ENCODE results near the gene APOL5. TPM values are rescaled to one million over a fixed set of nuclear protein-coding genes. Genes with fewer than 3 reads are reported as not detected.

APOL5 gene
- total RNA-seq, 1 donor from 2014 or later, result not detected

GRCh38 chr22:35686298-35686697 lies 31.4 kb upstream of the APOL5 start:
- DNase-seq, result no peak
- Mint-ChIP-seq H3K27ac (ENCODE audit: unreplicated experiment) (no peak overlapping the region), H3K9me3 (ENCODE audit: unreplicated experiment) (peaks cover 2% of the 10 kb centered on the region), H3K36me3 (ENCODE audit: unreplicated experiment) (no peaks in the 10 kb centered on the region), H3K4me3 (ENCODE audit: unreplicated experiment) (no peak overlapping the region), H3K4me1 (ENCODE audit: low read depth, unreplicated experiment) (no peaks in the 10 kb centered on the region), H3K27me3 (ENCODE audit: unreplicated experiment) (no peaks in the 10 kb centered on the region)
- TF ChIP-seq, protein P1, sequence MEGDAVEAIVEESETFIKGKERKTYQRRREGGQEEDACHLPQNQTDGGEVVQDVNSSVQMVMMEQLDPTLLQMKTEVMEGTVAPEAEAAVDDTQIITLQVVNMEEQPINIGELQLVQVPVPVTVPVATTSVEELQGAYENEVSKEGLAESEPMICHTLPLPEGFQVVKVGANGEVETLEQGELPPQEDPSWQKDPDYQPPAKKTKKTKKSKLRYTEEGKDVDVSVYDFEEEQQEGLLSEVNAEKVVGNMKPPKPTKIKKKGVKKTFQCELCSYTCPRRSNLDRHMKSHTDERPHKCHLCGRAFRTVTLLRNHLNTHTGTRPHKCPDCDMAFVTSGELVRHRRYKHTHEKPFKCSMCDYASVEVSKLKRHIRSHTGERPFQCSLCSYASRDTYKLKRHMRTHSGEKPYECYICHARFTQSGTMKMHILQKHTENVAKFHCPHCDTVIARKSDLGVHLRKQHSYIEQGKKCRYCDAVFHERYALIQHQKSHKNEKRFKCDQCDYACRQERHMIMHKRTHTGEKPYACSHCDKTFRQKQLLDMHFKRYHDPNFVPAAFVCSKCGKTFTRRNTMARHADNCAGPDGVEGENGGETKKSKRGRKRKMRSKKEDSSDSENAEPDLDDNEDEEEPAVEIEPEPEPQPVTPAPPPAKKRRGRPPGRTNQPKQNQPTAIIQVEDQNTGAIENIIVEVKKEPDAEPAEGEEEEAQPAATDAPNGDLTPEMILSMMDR (IDR thresholded peaks at IDR 0.05; ENCODE audit: partially characterized antibody, unreplicated experiment), result no peak

DNA sequence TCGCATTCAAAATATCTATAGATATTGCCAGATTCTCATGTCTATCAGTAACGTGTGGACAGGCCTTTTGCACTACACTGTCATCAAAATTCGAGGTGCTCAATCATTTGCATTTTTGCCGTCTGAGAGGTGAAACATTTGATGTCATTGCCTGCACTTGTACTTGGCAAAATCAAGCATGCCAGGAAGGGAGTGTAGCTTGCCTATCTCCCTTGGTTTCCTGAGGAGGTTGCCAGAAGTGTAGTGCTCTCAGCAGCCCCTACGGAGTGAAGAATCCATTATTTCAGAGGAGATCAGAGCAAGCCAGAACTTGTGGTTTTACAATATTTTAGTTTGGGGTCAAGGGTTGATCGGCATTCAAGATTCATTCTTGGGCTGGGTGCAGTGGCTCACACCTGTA lies 30.2 kb upstream of the APOL5 start:
- Mint-ChIP-seq H3K36me3 (ENCODE audit: unreplicated experiment) (no peaks in the 10 kb centered on the region), H3K27me3 (ENCODE audit: unreplicated experiment) (no peaks in the 10 kb centered on the region), H3K27ac (ENCODE audit: unreplicated experiment) (no peak overlapping the region)

DNA sequence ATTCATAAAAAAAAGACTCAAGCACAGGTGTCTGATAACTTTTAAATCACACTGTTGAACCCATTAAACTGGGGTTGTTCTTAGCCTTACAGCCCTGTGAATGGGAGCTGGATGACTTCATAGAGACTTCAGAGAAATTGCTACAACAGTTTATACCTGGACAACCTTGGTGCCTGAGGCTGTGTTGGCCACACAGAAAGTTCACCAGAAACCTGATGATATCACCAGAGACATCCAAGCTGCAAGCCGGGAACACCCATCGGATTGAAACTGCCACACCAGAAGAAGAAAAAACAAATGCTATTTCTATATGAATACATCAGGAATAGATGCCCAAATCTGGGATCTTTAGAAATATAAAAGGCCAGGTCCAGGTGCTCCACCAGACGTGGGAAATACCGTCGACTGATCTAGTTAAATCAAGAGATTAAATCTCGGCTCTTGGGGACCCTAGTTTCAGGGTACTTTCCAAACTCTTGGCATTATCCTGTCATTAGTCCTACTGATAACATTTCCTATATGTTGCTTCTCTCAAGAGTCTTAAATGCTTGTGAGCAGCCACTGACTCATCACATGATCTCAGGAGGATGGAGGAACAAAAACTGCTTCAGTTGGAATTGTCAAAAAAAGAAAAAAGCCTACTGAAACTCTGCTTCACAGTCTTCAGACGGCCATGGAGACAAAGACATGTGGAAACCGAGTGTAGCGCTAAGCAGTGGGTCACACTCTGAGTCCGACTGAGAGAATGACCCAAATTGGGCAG lies 28.6 kb upstream of the APOL5 start:
- no peaks in the 10 kb centered on the region for H3K27me3 Mint-ChIP-seq (ENCODE audit: unreplicated experiment)
- H3K27ac Mint-ChIP-seq (ENCODE audit: unreplicated experiment), result no peak overlapping the region
- peaks cover 5% of the 10 kb centered on the region for H3K9me3 Mint-ChIP-seq (ENCODE audit: unreplicated experiment)
- no peak for DNase-seq
- H3K4me3 Mint-ChIP-seq (ENCODE audit: unreplicated experiment), result no peak overlapping the region
- H3K36me3 Mint-ChIP-seq (ENCODE audit: unreplicated experiment), result no peaks in the 10 kb centered on the region
- TF ChIP-seq, protein P1 (IDR thresholded peaks at IDR 0.05; ENCODE audit: partially characterized antibody, unreplicated experiment), result no peak
- no peaks in the 10 kb centered on the region for H3K4me1 Mint-ChIP-seq (ENCODE audit: low read depth, unreplicated experiment)

More for the DNA sequence above, 30.2 kb upstream of the APOL5 start:
- no peak for DNase-seq
- Mint-ChIP-seq H3K4me1 (ENCODE audit: low read depth, unreplicated experiment) (no peaks in the 10 kb centered on the region), H3K4me3 (ENCODE audit: unreplicated experiment) (no peak overlapping the region), H3K9me3 (ENCODE audit: unreplicated experiment) (peaks cover 5% of the 10 kb centered on the region)
- TF ChIP-seq, protein P1 (IDR thresholded peaks at IDR 0.05; ENCODE audit: partially characterized antibody, unreplicated experiment), result no peak

DNA sequence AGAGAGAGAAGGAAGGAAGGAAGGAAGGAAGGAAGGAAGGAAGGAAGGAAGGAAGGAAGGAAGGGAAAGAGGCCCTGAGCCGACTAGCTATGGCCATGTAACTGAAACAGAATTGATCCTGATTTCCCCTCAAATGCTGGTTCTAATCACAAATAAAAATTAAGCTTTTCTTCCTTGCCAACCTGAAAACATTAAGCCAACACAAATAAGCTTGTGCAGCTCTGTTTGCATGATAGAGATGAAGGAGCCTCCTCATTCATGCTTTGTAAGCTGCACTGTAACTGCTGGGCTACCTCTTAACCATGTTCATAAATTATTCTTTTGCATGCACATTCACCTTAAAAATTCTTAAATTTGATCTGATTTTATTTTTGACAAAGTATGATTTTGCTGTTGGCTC lies 27.7 kb upstream of the APOL5 start:
- H3K4me3 Mint-ChIP-seq (ENCODE audit: unreplicated experiment), result no peak overlapping the region
- no peaks in the 10 kb centered on the region for H3K4me1 Mint-ChIP-seq (ENCODE audit: low read depth, unreplicated experiment)
- DNase-seq, result no peak
- peaks cover 5% of the 10 kb centered on the region for H3K9me3 Mint-ChIP-seq (ENCODE audit: unreplicated experiment)
- H3K27ac Mint-ChIP-seq (ENCODE audit: unreplicated experiment), result no peak overlapping the region
- H3K27me3 Mint-ChIP-seq (ENCODE audit: unreplicated experiment), result no peaks in the 10 kb centered on the region
- no peaks in the 10 kb centered on the region for H3K36me3 Mint-ChIP-seq (ENCODE audit: unreplicated experiment)
- TF ChIP-seq, protein P1 (IDR thresholded peaks at IDR 0.05; ENCODE audit: partially characterized antibody, unreplicated experiment), result no peak

DNA sequence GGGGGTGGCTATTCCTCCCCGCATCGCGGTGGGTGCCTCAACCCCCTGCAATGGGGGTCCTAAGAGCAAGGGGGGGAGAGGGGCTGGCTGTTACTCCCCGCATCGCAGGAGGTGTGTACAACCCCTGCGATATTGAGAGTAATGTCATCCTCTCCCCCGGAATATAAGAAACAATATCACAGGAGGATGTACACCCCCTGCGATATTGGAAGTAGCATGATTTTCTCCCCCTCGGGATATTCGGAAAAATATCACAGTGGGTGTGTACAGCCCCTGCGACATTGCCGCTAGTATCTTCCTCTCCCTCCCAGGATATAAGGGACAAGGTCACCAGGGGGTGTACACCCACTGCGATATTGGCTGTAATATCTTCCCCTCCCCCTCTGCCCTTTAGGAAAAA lies 22.5 kb upstream of the APOL5 start:
- Mint-ChIP-seq H3K27me3 (ENCODE audit: unreplicated experiment) (peaks cover 5% of the 10 kb centered on the region), H3K36me3 (ENCODE audit: unreplicated experiment) (peaks cover 6% of the 10 kb centered on the region)
- DNase-seq, result no peak

More for the DNA sequence above, 22.5 kb upstream of the APOL5 start:
- TF ChIP-seq, protein P1 (IDR thresholded peaks at IDR 0.05; ENCODE audit: partially characterized antibody, unreplicated experiment), result no peak
- no peak overlapping the region for H3K4me3 Mint-ChIP-seq (ENCODE audit: unreplicated experiment)
- H3K27ac Mint-ChIP-seq (ENCODE audit: unreplicated experiment), result no peak overlapping the region
- H3K9me3 Mint-ChIP-seq (ENCODE audit: unreplicated experiment), result peaks cover 3% of the 10 kb centered on the region
- H3K4me1 Mint-ChIP-seq (ENCODE audit: low read depth, unreplicated experiment), result no peaks in the 10 kb centered on the region
